Neuronal stem cell (in vitro differentiated cells): ENCODE measurements around the gene SLC22A4.

ENCODE experiments used
- DNase-seq: peaks from one replicate; pipeline ENCODE4 v3.0.0-alpha.2; 2013; ENCODE audit warnings: low spot score
- H2AFZ ChIP-seq: one replicate; pipeline ENCODE4 v1.6.1; 2013; ENCODE audit warnings: mild to moderate bottlenecking, low read length, inconsistent platforms
- H2AK5ac ChIP-seq: 2 replicates; pipeline ENCODE4 v1.6.1; 2013; ENCODE audit warnings: low read depth, mild to moderate bottlenecking, inconsistent platforms, low read length, moderate library complexity, mixed read lengths
- H2BK120ac ChIP-seq: 2 replicates; pipeline ENCODE4 v1.6.1; 2013; ENCODE audit warnings: low read depth, mild to moderate bottlenecking, inconsistent platforms, low read length, moderate library complexity, mixed read lengths
- H2BK12ac ChIP-seq: one replicate; pipeline ENCODE4 v1.6.1; 2013; ENCODE audit warnings: low read length, inconsistent platforms
- H2BK15ac ChIP-seq: 2 replicates; pipeline ENCODE4 v1.6.1; 2013; ENCODE audit warnings: mild to moderate bottlenecking, low read length, inconsistent platforms, mixed read lengths
- H2BK5ac ChIP-seq: one replicate; pipeline ENCODE4 v1.6.1; 2013; ENCODE audit warnings: inconsistent platforms, mild to moderate bottlenecking, low read length, moderate library complexity
- H3K14ac ChIP-seq: one replicate; pipeline ENCODE4 v1.6.1; 2013; ENCODE audit warnings: low read length, inconsistent platforms
- H3K18ac ChIP-seq: 2 replicates; pipeline ENCODE4 v1.6.1; 2013; ENCODE audit warnings: low read length, inconsistent platforms
- H3K23ac ChIP-seq: 2 replicates; pipeline ENCODE4 v1.6.1; 2013; ENCODE audit warnings: low read depth, mild to moderate bottlenecking, mixed read lengths, low read length, inconsistent platforms; ENCODE audit not compliant: poor library complexity
- H3K27ac ChIP-seq: replicated peaks from 3 replicates; pipeline ENCODE4 v1.5.1; 2013; ENCODE audit warnings: low read length, inconsistent platforms
- H3K27me3 ChIP-seq, 3 experiments: 2 replicates each; pipeline ENCODE4 v1.6.1; 2013; ENCODE audit warnings: low read length in 3 of 3, mild to moderate bottlenecking in 2 of 3, inconsistent platforms in 1 of 3, low read depth in 1 of 3, mixed read lengths in 1 of 3, moderate library complexity in 1 of 3; ENCODE audit not compliant: control insufficient read depth in 3 of 3, insufficient read depth in 3 of 3
- H3K36me3 ChIP-seq, 2 donors: replicated peaks in 1 of 2; 2 replicates each; pipeline ENCODE4 v1.6.1; 2013; ENCODE audit warnings: low read length in 2 of 2; ENCODE audit not compliant: control insufficient read depth in 2 of 2, insufficient read depth in 2 of 2
- H3K4ac ChIP-seq: 2 replicates; pipeline ENCODE4 v1.6.1; 2013; ENCODE audit warnings: inconsistent platforms, mild to moderate bottlenecking, low read length, moderate library complexity
- H3K4me1 ChIP-seq, 2 donors: 1 replicate in 1 of 2; 2 replicates in 1 of 2; pipeline ENCODE4 v1.6.1; 2013; ENCODE audit warnings: low read length in 2 of 2, low read depth in 1 of 2; ENCODE audit not compliant: control insufficient read depth in 2 of 2, insufficient read depth in 1 of 2
- H3K4me2 ChIP-seq: one replicate; pipeline ENCODE4 v1.6.1; 2013; ENCODE audit warnings: mild to moderate bottlenecking, low read length, inconsistent platforms; ENCODE audit not compliant: insufficient read depth, poor library complexity, severe bottlenecking
- H3K4me3 ChIP-seq, 2 donors: 2 replicates each; pipeline ENCODE4 v1.5.1; 2013; ENCODE audit warnings: low read length in 2 of 2, mild to moderate bottlenecking in 2 of 2, inconsistent platforms in 1 of 2, moderate library complexity in 1 of 2
- H3K79me1 ChIP-seq: one replicate; pipeline ENCODE4 v1.6.1; 2013; ENCODE audit warnings: low read depth, mild to moderate bottlenecking, inconsistent platforms, low read length, moderate library complexity
- H3K9ac ChIP-seq: one replicate; pipeline ENCODE4 v1.6.1; 2013; ENCODE audit warnings: mild to moderate bottlenecking, low read depth, low read length, inconsistent platforms; ENCODE audit not compliant: poor library complexity
- H3K9me3 ChIP-seq, 2 donors: replicated peaks in 1 of 2; 2 replicates each; pipeline versions ENCODE3 to v1.6.1; 2013; ENCODE audit warnings: low read length in 2 of 2, mild to moderate bottlenecking in 2 of 2, inconsistent platforms in 1 of 2, low read depth in 1 of 2, mixed read lengths in 1 of 2, moderate library complexity in 1 of 2; ENCODE audit not compliant: control insufficient read depth in 2 of 2, insufficient read depth in 1 of 2
- H4K8ac ChIP-seq: one replicate; pipeline ENCODE4 v1.6.1; 2013; ENCODE audit warnings: low read depth, mild to moderate bottlenecking, inconsistent platforms, low read length, moderate library complexity
- H4K91ac ChIP-seq: one replicate; pipeline ENCODE4 v1.6.1; 2013; ENCODE audit warnings: low read length, low read depth, mild to moderate bottlenecking, inconsistent platforms; ENCODE audit not compliant: poor library complexity
- WGBS, 2 donors: extraction: QIAGEN DNeasy Blood & Tissue Kit; methylation state at CpG; one replicate each; pipeline ENCODE4 v1.1.7; 2013; ENCODE audit warnings: missing lambda C conversion rate in 2 of 2, mixed read lengths in 1 of 2; ENCODE audit not compliant: insufficient read length in 2 of 2, insufficient replicate concordance in 1 of 2; ENCODE audit errors: extremely low coverage in 2 of 2; 5-methylcytosine and 5-hydroxymethylcytosine counted together

Gene SLC22A4

DNA sequence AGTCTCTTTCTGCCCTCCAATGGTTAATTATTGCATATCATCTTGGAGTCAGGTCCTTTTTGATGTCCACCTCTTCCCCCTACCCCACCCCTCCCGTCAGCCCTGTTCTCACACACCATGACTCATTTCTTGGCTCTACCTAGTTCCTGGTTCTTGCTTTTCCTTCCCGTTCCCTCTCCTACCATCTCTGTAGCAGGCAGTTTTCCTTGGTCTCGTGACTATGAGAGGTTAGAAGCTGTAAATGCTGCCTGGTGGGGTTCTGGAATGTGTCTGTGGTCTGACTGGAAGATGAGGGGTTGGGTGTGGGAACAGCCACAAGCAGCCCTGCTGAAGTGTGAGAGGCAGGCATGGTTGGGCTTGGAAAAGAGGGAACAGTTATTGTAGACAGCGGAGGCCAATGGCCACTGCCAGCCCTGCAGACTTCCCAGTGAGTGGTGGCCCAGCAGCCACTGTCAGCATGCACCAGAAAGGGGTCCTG, 93.5 kb downstream of the SLC22A4 start:
- Histone ChIP-seq H2AK5ac (no peak overlapping the region), H3K4me3 (no peak overlapping the region), H3K18ac (peak overlapping the region; percentile 33), H4K8ac (no peak overlapping the region), H4K91ac (no peak overlapping the region), H3K27ac (no peak overlapping the region), H3K14ac (no peak overlapping the region), H3K36me3 (no peaks in the 10 kb centered on the region), H2BK120ac (no peak overlapping the region), H2BK5ac (no peak overlapping the region), H3K23ac (no peak overlapping the region), H3K9me3 (no peaks in the 10 kb centered on the region), H3K79me1 (no peaks in the 10 kb centered on the region), H3K9ac (peak overlapping the region; percentile 15), H2BK12ac (no peak overlapping the region), H3K4ac (no peak overlapping the region), H3K27me3 (peaks cover 0 to 5% (median 0%) of the 10 kb centered on the region in 3 experiments), H2BK15ac (no peak overlapping the region), H3K4me2 (no peak overlapping the region), H3K4me1 (peaks cover 0 to 4% of the 10 kb centered on the region in 2 donors), H2AFZ (no peak overlapping the region)
- no CpG with 5 or more reads among the region's 4 CpGs for WGBS, 2 donors
- DNase-seq, result no peak

GRCh38 chr5:132388244-132389050, 94.3 kb downstream of the SLC22A4 start:
- H2BK5ac ChIP-seq, result no peak overlapping the region
- DNase-seq, result no peak
- H3K9me3 ChIP-seq, result no peaks in the 10 kb centered on the region
- H3K79me1 ChIP-seq, result no peaks in the 10 kb centered on the region
- no peak overlapping the region for H3K4me3 ChIP-seq
- H3K27ac ChIP-seq, result no peak overlapping the region
- no peak overlapping the region for H2AFZ ChIP-seq
- H3K4me1 ChIP-seq, result peaks cover 0 to 4% of the 10 kb centered on the region in 2 donors
- no peak overlapping the region for H3K14ac ChIP-seq
- no peak overlapping the region for H3K23ac ChIP-seq
- no peak overlapping the region for H2BK120ac ChIP-seq
- H3K4me2 ChIP-seq, result no peak overlapping the region
- WGBS, 2 donors, result no CpG with 5 or more reads among the region's 8 CpGs
- H2AK5ac ChIP-seq, result no peak overlapping the region
- no peaks in the 10 kb centered on the region for H3K36me3 ChIP-seq
- H3K27me3 ChIP-seq, result peaks cover 0 to 5% (median 0%) of the 10 kb centered on the region in 3 experiments
- H3K4ac ChIP-seq, result no peak overlapping the region
- H2BK12ac ChIP-seq, result no peak overlapping the region
- H2BK15ac ChIP-seq, result no peak overlapping the region
- no peak overlapping the region for H3K9ac ChIP-seq
- H3K18ac ChIP-seq, result no peak overlapping the region
- H4K91ac ChIP-seq, result no peak overlapping the region
- H4K8ac ChIP-seq, result no peak overlapping the region

GRCh38 chr5:132389051-132389331, 94.8 kb downstream of the SLC22A4 start:
- WGBS, 2 donors, result no CpG with 5 or more reads among the region's 1 CpG
- H2AK5ac ChIP-seq, result no peak overlapping the region
- no peak for DNase-seq
- no peak overlapping the region for H3K4me2 ChIP-seq
- no peak overlapping the region for H2BK12ac ChIP-seq
- H3K79me1 ChIP-seq, result no peaks in the 10 kb centered on the region
- H3K27ac ChIP-seq, result no peak overlapping the region
- no peak overlapping the region for H2BK15ac ChIP-seq
- H3K9ac ChIP-seq, result no peak overlapping the region
- H3K18ac ChIP-seq, result no peak overlapping the region
- H3K27me3 ChIP-seq, result peaks cover 0 to 5% (median 0%) of the 10 kb centered on the region in 3 experiments
- no peak overlapping the region for H2BK120ac ChIP-seq
- H4K8ac ChIP-seq, result no peak overlapping the region
- H2AFZ ChIP-seq, result no peak overlapping the region
- no peak overlapping the region for H2BK5ac ChIP-seq
- no peak overlapping the region for H3K4ac ChIP-seq
- H3K23ac ChIP-seq, result no peak overlapping the region
- H3K9me3 ChIP-seq, result no peaks in the 10 kb centered on the region
- peaks cover 0 to 4% of the 10 kb centered on the region in 2 donors for H3K4me1 ChIP-seq
- H3K4me3 ChIP-seq, result no peak overlapping the region
- H3K14ac ChIP-seq, result no peak overlapping the region
- no peak overlapping the region for H4K91ac ChIP-seq
- no peaks in the 10 kb centered on the region for H3K36me3 ChIP-seq

- Histone ChIP-seq H4K8ac (no peak overlapping the region), H2BK120ac (no peak overlapping the region), H3K9ac (no peak overlapping the region), H3K4me3 (no peak overlapping the region), H3K23ac (no peak overlapping the region), H3K79me1 (no peaks in the 10 kb centered on the region), H3K36me3 (no peaks in the 10 kb centered on the region), H2BK12ac (no peak overlapping the region), H2AFZ (no peak overlapping the region), H2BK15ac (no peak overlapping the region), H3K4me2 (no peak overlapping the region), H3K4ac (no peak overlapping the region), H3K27ac (no peak overlapping the region), H3K27me3 (peaks cover 0 to 5% (median 0%) of the 10 kb centered on the region in 3 experiments), H3K4me1 (peaks cover 0 to 4% of the 10 kb centered on the region in 2 donors), H2BK5ac (no peak overlapping the region), H3K14ac (no peak overlapping the region), H4K91ac (no peak overlapping the region), H3K9me3 (no peaks in the 10 kb centered on the region), H3K18ac (no peak overlapping the region), H2AK5ac (no peak overlapping the region)
- no peak for DNase-seq
- WGBS, 2 donors, result no CpG with 5 or more reads among the region's 10 CpGs
Measured at GRCh38 chr5:132389585-132390286, 95.5 kb downstream of the SLC22A4 start.
